Glutamatergic neuron (in vitro differentiated cells): ENCODE measurements around the gene STK32A. TPM values are rescaled to one million over a fixed set of nuclear protein-coding genes. Genes with fewer than 3 reads are reported as not detected.
"Not testable (repeated sequence)": the region's sequence is repeated elsewhere in the genome, so short reads cannot be mapped to it uniquely, and the experiment has no call there.

Experiments used
- DNase-seq: peaks from one replicate; pipeline ENCODE4 v3.0.0; 2022
- H3K27ac Mint-ChIP-seq: one replicate; pipeline ENCODE4 v1.8.0; 2020; ENCODE audit warnings: mild to moderate bottlenecking, mixed read lengths, inconsistent platforms; ENCODE audit not compliant: unreplicated experiment
- H3K27me3 Mint-ChIP-seq: one replicate; pipeline ENCODE4 v1.8.0; 2020; ENCODE audit warnings: mild to moderate bottlenecking, moderate library complexity, mixed read lengths, inconsistent platforms; ENCODE audit not compliant: unreplicated experiment
- H3K36me3 Mint-ChIP-seq: one replicate; pipeline ENCODE4 v1.8.0; 2020; ENCODE audit warnings: mild to moderate bottlenecking, mixed read lengths, inconsistent platforms; ENCODE audit not compliant: unreplicated experiment
- H3K4me1 Mint-ChIP-seq: one replicate; pipeline ENCODE4 v1.8.0; 2020; ENCODE audit warnings: mild to moderate bottlenecking, low read depth, mixed read lengths, inconsistent platforms; ENCODE audit not compliant: unreplicated experiment
- H3K4me3 Mint-ChIP-seq: one replicate; pipeline ENCODE4 v1.8.0; 2020; ENCODE audit warnings: mild to moderate bottlenecking, mixed read lengths, inconsistent platforms; ENCODE audit not compliant: unreplicated experiment
- H3K9me3 Mint-ChIP-seq: one replicate; pipeline ENCODE4 v1.8.0; 2020; ENCODE audit warnings: mild to moderate bottlenecking, moderate library complexity, mixed read lengths, inconsistent platforms; ENCODE audit not compliant: unreplicated experiment
- CTCF ChIP-seq: fragments of 200-600 bp; sonication (generic); IDR thresholded peaks from one replicate; pipeline ENCODE4 v1.5.0; 2021; ENCODE audit not compliant: partially characterized antibody, unreplicated experiment
- total RNA-seq: library from RNA; stranded (reverse); fragmentation: NEBNext Ultra II Directional; extraction: Animal tissue kit (Norgen Biotek cat#: 25700); gene quantifications from one replicate; pipeline ENCODE4 v1.2.1, GENCODE V29; 2021; ENCODE audit not compliant: unreplicated experiment

Gene STK32A
- total RNA-seq, 1 donor from 2014 or later = 3.2 TPM

DNA sequence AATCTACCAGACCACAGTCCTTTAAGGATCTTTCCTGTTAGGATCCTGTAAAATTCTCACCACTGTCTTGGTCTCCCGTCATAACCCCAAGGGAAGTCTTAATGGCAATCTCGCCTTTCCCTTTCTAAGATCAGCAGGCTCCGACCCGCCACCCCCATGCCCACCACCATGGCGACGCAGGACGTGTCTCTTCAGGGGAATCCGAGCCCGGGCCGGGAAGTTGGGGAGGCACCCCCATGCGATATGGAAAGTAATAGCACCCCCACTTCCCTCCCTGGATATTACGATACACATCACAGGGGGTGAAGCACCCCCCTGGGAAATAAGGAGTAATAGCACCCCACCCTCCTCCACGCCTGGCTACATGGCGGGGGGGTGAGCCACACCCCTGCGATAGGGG, 8.3 kb upstream of the STK32A start:
- Mint-ChIP-seq H3K27me3 (peaks cover 2% of the 10 kb centered on the region), H3K9me3 (no peaks in the 10 kb centered on the region), H3K4me3 (no peak overlapping the region), H3K27ac (no peak overlapping the region), H3K4me1 (peaks cover 2% of the 10 kb centered on the region), H3K36me3 (peaks cover 9% of the 10 kb centered on the region)
- no peak for DNase-seq
- TF ChIP-seq CTCF = no peak

- H3K27ac Mint-ChIP-seq = no peak overlapping the region
- no peak for TF ChIP-seq CTCF
- no peak for DNase-seq
- H3K9me3 Mint-ChIP-seq = no peaks in the 10 kb centered on the region
- H3K27me3 Mint-ChIP-seq = peaks cover 6% of the 10 kb centered on the region
- H3K4me1 Mint-ChIP-seq = peaks cover 2% of the 10 kb centered on the region
- H3K4me3 Mint-ChIP-seq = peak overlapping the region; percentile 79
- H3K36me3 Mint-ChIP-seq = peaks cover 4% of the 10 kb centered on the region
Measured at GRCh38 chr5:147234239-147234824, 494 bp upstream of the STK32A start.

DNA sequence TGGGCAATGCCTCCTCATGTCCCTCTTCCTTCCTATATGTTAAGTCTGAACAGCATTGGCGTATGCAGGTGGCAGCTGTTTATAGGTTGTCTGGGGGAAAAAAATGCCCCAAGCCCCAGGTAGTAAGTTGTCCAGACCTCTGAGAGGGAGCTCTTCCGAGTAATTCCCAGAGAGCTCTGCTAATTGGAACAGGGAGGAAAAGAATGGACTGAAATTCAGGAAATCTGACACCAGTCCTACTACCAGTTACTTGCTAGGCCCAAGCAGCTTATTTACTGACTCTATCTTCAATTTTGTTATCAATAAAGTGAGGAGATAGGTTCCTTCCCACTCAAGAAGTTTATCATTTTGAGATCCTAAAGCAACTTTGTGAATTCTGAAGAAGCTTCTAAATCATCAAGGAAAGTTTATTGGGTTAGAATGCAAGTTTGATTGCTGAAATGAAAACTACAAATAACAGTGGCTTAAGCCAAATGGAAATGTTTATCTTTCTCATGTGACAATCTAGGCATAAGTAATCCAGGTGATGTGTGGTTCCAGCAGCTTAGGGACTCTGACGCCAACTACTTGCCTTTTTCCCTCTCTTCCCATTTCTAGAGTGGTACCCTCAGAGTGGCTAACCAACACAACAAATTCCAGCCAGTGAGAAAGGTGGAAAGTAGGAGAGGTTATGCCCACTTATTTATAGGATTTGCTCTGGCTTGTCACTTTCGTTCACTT, 5.6 kb downstream of the STK32A start:
- DNase-seq = no peak
- peaks cover 3% of the 10 kb centered on the region for H3K27me3 Mint-ChIP-seq

GRCh38 chr5:147243238-147243637, 8.4 kb downstream of the STK32A start:
- DNase-seq, H3K27ac Mint-ChIP-seq, H3K36me3 Mint-ChIP-seq, H3K27me3 Mint-ChIP-seq, H3K4me3 Mint-ChIP-seq, H3K4me1 Mint-ChIP-seq, H3K9me3 Mint-ChIP-seq: not testable (repeated sequence)

More for the DNA sequence above, 5.6 kb downstream of the STK32A start:
- Mint-ChIP-seq H3K9me3 (no peaks in the 10 kb centered on the region), H3K4me1 (no peaks in the 10 kb centered on the region), H3K27ac (no peak overlapping the region), H3K36me3 (no peaks in the 10 kb centered on the region), H3K4me3 (no peak overlapping the region)
- TF ChIP-seq CTCF = no peak

GRCh38 chr5:147245381-147246165, 10.7 kb downstream of the STK32A start:
- Mint-ChIP-seq H3K4me1 (no peaks in the 10 kb centered on the region), H3K27ac (no peak overlapping the region), H3K36me3 (no peaks in the 10 kb centered on the region), H3K9me3 (no peaks in the 10 kb centered on the region), H3K27me3 (no peaks in the 10 kb centered on the region), H3K4me3 (no peak overlapping the region)
- no peak for DNase-seq
- no peak for TF ChIP-seq CTCF
